RWPE1 (cell line): ENCODE results near the gene SLC5A11.

ENCODE experiments used
- CTCF ChIA-PET: fragments of 350-600 bp; sonication (Branson Sonifier 250); formaldehyde crosslinking; extraction: SDS; loops from one replicate; lab custom pipeline; 2021; lab: Yijun Ruan, JAX
- POLR2A ChIA-PET: fragments of 400-600 bp; formaldehyde crosslinking; extraction: SDS; loops from one replicate; lab custom pipeline; 2020; ENCODE audit warnings: antibody characterized with exemption; ENCODE audit not compliant: low non-redundant PET; lab: Yijun Ruan, JAX
- DNase-seq: peaks from one replicate; pipeline ENCODE4 v3.0.0; 2012; ENCODE audit warnings: low spot score
- H3K27ac ChIP-seq: fragments of 450-650 bp; 2 replicates; pipeline ENCODE4 v1.5.1; 2017
- TF ChIP-seq, protein P1 (sequence below): fragments of 450-650 bp; conservative IDR thresholded peaks from 2 replicates; pipeline ENCODE4 v1.5.1; 2017; ENCODE audit warnings: low read depth, mild to moderate bottlenecking

SLC5A11 gene

DNA sequence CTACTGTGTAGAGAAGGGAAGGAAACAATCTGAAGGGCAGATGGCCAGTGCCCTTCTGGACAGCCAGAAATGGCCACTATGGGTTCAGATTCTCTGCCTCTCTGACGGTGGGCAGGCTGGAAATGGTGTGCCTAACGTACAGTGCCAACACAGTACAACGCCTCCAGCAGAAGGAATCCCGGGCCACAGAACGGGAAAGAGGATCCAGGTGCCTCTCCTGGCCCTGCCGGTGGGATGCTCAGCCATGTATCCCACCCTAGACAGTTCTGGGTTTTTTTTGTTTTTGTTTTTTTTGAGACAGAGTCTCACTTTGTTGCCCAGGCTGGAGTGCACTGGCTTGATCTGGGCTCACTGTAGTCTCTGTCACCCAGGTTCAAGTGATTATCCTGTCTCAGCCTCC, 71.5 kb downstream of the SLC5A11 start:
- ChIA-PET CTCF (no interaction called here), POLR2A (no interaction called here)
- no peak overlapping the region for H3K27ac ChIP-seq
- TF ChIP-seq, protein P1, sequence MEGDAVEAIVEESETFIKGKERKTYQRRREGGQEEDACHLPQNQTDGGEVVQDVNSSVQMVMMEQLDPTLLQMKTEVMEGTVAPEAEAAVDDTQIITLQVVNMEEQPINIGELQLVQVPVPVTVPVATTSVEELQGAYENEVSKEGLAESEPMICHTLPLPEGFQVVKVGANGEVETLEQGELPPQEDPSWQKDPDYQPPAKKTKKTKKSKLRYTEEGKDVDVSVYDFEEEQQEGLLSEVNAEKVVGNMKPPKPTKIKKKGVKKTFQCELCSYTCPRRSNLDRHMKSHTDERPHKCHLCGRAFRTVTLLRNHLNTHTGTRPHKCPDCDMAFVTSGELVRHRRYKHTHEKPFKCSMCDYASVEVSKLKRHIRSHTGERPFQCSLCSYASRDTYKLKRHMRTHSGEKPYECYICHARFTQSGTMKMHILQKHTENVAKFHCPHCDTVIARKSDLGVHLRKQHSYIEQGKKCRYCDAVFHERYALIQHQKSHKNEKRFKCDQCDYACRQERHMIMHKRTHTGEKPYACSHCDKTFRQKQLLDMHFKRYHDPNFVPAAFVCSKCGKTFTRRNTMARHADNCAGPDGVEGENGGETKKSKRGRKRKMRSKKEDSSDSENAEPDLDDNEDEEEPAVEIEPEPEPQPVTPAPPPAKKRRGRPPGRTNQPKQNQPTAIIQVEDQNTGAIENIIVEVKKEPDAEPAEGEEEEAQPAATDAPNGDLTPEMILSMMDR = no peak
- DNase-seq = no peak

DNA sequence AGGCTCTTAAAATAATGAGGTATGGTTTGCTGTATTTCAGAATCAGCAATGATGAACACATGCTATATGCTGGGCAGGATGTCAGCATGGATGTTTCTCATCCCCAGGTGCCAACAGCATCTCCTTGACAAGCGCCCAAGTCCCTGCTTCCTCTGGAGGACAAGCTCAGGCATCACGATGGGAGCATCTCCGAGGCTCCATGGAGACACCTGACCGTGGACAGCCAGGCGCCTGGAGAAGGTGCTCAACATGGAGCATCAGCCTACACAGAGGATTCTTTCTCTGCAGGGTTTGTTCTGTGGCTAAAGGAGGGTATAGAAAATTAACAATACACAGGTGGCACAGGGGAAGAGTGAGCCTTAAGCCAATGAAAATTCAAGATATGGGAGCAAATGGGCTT, 72.1 kb downstream of the SLC5A11 start:
- ChIA-PET POLR2A (no interaction called here), CTCF (no interaction called here)
- no peak overlapping the region for H3K27ac ChIP-seq
- TF ChIP-seq, protein P1 = no peak
- no peak for DNase-seq

DNA sequence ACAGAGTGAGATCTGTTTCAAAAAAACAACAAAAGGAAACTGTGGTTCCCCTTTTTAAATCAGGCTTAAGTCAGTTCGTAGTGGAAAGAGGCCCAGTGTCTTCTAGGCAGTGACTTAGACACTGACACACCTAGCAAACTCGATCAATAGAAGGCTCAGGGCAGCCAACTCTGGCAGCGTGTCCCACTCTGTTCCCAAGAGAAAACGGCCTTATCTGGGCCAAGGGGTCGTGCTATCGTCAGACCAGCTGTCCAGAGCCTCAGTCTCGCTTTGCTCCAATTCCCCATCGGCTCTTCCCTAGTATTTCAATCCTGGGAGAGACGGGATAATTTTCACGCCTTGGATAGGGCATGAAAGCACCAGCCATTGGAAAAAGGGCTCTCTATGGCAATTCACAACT, 72.9 kb downstream of the SLC5A11 start:
- ChIA-PET POLR2A (no interaction called here), CTCF (interaction anchor here (0.7 kb wide), 1 partner anchor 93 kb away, joined by 4 read pairs; no protein-coding TSS in a partner anchor)
- no peak overlapping the region for H3K27ac ChIP-seq
- TF ChIP-seq, protein P1 = no peak
- DNase-seq = no peak

DNA sequence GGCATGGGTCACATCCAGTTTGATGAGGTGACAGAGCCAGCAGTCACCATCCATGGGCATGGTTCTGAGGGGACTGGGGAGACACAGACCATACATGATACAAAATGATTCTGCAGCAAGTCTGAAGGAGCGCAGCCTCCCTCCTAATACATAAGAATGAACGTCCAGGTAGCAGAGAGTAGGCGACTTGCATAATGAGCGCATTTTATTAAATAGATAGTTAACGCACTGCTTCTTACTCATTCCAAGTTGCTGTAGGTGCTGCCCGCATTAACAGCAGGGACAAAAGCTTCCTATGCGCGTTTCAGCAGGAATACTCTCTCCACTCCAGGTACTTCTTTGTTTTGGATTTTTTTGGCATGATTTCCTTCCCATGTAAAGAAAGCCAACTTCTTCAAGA, 73.8 kb downstream of the SLC5A11 start:
- DNase-seq = no peak
- POLR2A ChIA-PET = no interaction called here
- H3K27ac ChIP-seq = no peak overlapping the region
- CTCF ChIA-PET = interaction anchor here (0.7 kb wide), 1 partner anchor 94 kb away, joined by 4 read pairs; no protein-coding TSS in a partner anchor
- TF ChIP-seq, protein P1 = no peak

DNA sequence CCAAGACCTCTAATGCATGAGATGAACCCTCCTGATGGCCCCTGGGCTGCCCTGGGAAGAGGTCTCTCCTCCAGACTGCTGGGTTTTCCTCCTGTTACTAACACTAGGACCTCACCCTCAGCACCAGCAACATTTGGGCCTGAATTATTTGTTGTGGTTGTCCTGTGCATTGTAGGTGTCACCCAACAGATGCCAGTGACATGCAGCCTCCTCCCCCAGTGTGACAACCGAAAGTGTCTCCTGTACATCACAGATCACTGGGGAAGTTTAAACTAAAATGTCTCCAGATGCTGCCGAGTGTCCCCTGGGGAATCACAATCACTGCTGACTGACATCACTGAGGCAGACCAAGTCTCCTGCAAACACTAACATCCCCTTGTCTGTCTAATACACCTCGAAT, 74.8 kb downstream of the SLC5A11 start:
- no peak overlapping the region for H3K27ac ChIP-seq
- CTCF ChIA-PET = no interaction called here
- DNase-seq = no peak
- TF ChIP-seq, protein P1 = no peak
- POLR2A ChIA-PET = no interaction called here

DNA sequence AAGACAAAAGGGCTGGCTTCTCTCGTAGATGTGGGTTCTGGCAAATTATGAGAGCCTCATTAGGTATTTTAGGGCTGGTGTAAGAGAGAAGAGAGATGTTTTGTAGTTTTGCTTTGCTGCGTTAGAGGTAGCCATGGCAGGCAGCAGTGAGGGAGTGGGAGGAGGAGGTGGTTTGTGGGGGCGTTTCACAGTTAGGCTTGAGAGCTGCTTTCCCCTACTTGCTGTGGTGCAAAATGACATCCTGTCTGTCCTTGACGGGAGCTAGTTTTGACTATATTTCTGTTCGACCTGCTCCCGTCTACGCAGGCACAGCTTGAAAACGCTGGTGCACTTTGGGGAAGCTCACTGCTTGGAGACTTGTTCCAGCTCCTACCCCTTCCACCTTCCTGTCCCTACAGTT, 75.5 kb downstream of the SLC5A11 start:
- CTCF ChIA-PET = interaction anchor here (0.7 to 0.9 kb wide), 2 partner anchors 11 to 15 kb away, joined by 3 to 4 read pairs; no protein-coding TSS in a partner anchor

More for the DNA sequence above, 75.5 kb downstream of the SLC5A11 start:
- no peak overlapping the region for H3K27ac ChIP-seq
- TF ChIP-seq, protein P1 = no peak
- POLR2A ChIA-PET = no interaction called here
- no peak for DNase-seq
